ENCODE data around the gene IMPA2.
"Not testable (repeated sequence)": the region's sequence is repeated elsewhere in the genome, so short reads cannot be mapped to it uniquely, and the experiment has no call there.

The IMPA2 gene

GRCh38 chr18:11981192-11981542, at the start of gene IMPA2:
Gene IMPA2 (plus strand): TSS chr18:11981507. CDS start chr18:11981670, 163 bp downstream.
- no peak for DNase-seq

- no peak for DNase-seq
Observed at GRCh38 chr18:11932393-11932792, 48.9 kb upstream of the IMPA2 start.

- peak; percentile 72 to 80 for DNase-seq
Observed at GRCh38 chr18:11937874-11938478, 43.3 kb upstream of the IMPA2 start.

- DNase-seq: no peak
Observed at GRCh38 chr18:11940956-11941355, 40.4 kb upstream of the IMPA2 start.

GRCh38 chr18:11943551-11943950, 37.8 kb upstream of the IMPA2 start:
- no peak for DNase-seq

GRCh38 chr18:11944252-11944651, 37.1 kb upstream of the IMPA2 start:
- DNase-seq: no peak

GRCh38 chr18:11944786-11945185, 36.5 kb upstream of the IMPA2 start:
- DNase-seq: no peak

- DNase-seq: not testable (repeated sequence)
Observed at GRCh38 chr18:11945834-11946659, 35.3 kb upstream of the IMPA2 start.

- DNase-seq: no peak
Observed at GRCh38 chr18:11946756-11947155, 34.6 kb upstream of the IMPA2 start.

- DNase-seq: peak; percentile 50 to 55
Observed at GRCh38 chr18:11947214-11948191, 33.8 kb upstream of the IMPA2 start.

GRCh38 chr18:11948852-11949523, 32.3 kb upstream of the IMPA2 start:
- no peak for DNase-seq

- no peak for DNase-seq
Observed at GRCh38 chr18:11950824-11951223, 30.5 kb upstream of the IMPA2 start.

GRCh38 chr18:11951390-11951851, 29.9 kb upstream of the IMPA2 start:
- no peak for DNase-seq

- no peak for DNase-seq
Observed at GRCh38 chr18:11953113-11953512, 28.2 kb upstream of the IMPA2 start.

GRCh38 chr18:11955239-11956029, 25.9 kb upstream of the IMPA2 start:
- DNase-seq: no peak

- no peak for DNase-seq
Observed at GRCh38 chr18:11956371-11957308, 24.7 kb upstream of the IMPA2 start.

- no peak for DNase-seq
Observed at GRCh38 chr18:11957636-11958035, 23.7 kb upstream of the IMPA2 start.

- not testable (repeated sequence) for DNase-seq
Observed at GRCh38 chr18:11959651-11960050, 21.7 kb upstream of the IMPA2 start.

- no peak for DNase-seq
Observed at GRCh38 chr18:11960743-11961380, 20.4 kb upstream of the IMPA2 start.

GRCh38 chr18:11962597-11962996, 18.7 kb upstream of the IMPA2 start:
- DNase-seq: no peak

Data from stimulated activated CD4-positive, alpha-beta T cell treated with anti-CD3 and anti-CD28 coated beads, Interleukin-2, amount 100 ng/mL, for 48 hours (primary cell).